B cell (primary cell): ENCODE data around the gene FRMD4B. TPM values are rescaled to one million over a fixed set of nuclear protein-coding genes. Genes with fewer than 3 reads are reported as not detected.

Experiments used
- ATAC-seq: fragments of 200-7000 bp; cut with Tn5 transposase; one replicate; pipeline ENCODE4 v1.10.0; 2021; ENCODE audit warnings: low read depth, mild to moderate bottlenecking, moderate number of reproducible peaks, moderate library complexity
- CTCF ChIA-PET: fragments of 350-600 bp; sonication (Branson Sonifier 250); formaldehyde crosslinking; loops from one replicate; lab custom pipeline; 2021; ENCODE audit warnings: antibody characterized with exemption, inconsistent platforms; lab: Charles Lee
- POLR2A ChIA-PET: fragments of 350-600 bp; sonication (Branson Sonifier 250); formaldehyde crosslinking; loops from one replicate; lab custom pipeline; 2021; ENCODE audit warnings: antibody characterized with exemption; lab: Charles Lee
- DNase-seq: peaks from one replicate; pipeline ENCODE4 v3.0.0; 2013
- H2AFZ ChIP-seq: 2 replicates; pipeline ENCODE4 v1.6.1; 2012; ENCODE audit warnings: mild to moderate bottlenecking, low read depth, low read length; ENCODE audit not compliant: insufficient read depth, poor library complexity, severe bottlenecking
- H3K27ac ChIP-seq, 2 donors: 1 replicate in 1 of 2; 2 replicates in 1 of 2; pipeline ENCODE4 v1.5.1; 2012 to 2013; ENCODE audit warnings: low read length in 2 of 2, mild to moderate bottlenecking in 2 of 2, moderate library complexity in 1 of 2
- H3K27me3 ChIP-seq, 4 experiments: fragments of 200-600 bp in 1 of 4; sonication (generic) in 1 of 4; replicated peaks in 1 of 4; 1 replicate in 2 of 4; 2 replicates in 2 of 4; pipeline versions ENCODE4 v1.6.1 to v1.7.0; 2013 to 2016; ENCODE audit warnings: low read length in 3 of 4, mild to moderate bottlenecking in 2 of 4, mixed read lengths in 1 of 4, moderate library complexity in 1 of 4; ENCODE audit not compliant: insufficient read depth in 4 of 4, control insufficient read depth in 3 of 4; ENCODE audit errors: control extremely low read depth in 1 of 4
- H3K36me3 ChIP-seq, 2 experiments: replicated peaks in 1 of 2; 1 replicate in 1 of 2; 2 replicates in 1 of 2; pipeline versions ENCODE4 v1.6.1 to v1.7.1; 2013; ENCODE audit warnings: low read length in 1 of 2; ENCODE audit not compliant: insufficient read depth in 2 of 2, control insufficient read depth in 1 of 2; ENCODE audit errors: control extremely low read depth in 1 of 2, extremely low read depth in 1 of 2
- H3K4me1 ChIP-seq, 2 donors: fragments of 200-600 bp in 1 of 2; sonication (generic) in 1 of 2; 1 replicate in 1 of 2; 2 replicates in 1 of 2; pipeline versions ENCODE4 v1.5.1 to v1.6.1; 2013 to 2017; ENCODE audit warnings: low read length in 2 of 2; ENCODE audit not compliant: control insufficient read depth in 2 of 2, insufficient read depth in 2 of 2
- H3K4me2 ChIP-seq: replicated peaks from 2 replicates; pipeline ENCODE3; 2012; ENCODE audit warnings: mild to moderate bottlenecking, low read depth, low read length; ENCODE audit not compliant: poor library complexity, severe bottlenecking
- H3K4me3 ChIP-seq, 5 experiments: fragments of 200-600 bp in 1 of 5; sonication (generic) in 1 of 5; 1 replicate in 3 of 5; 2 replicates in 2 of 5; pipeline versions ENCODE4 v1.5.1 to v1.7.0; 2011 to 2016; ENCODE audit warnings: low read length in 4 of 5, mild to moderate bottlenecking in 4 of 5, low read depth in 2 of 5, control low read depth in 1 of 5, moderate library complexity in 1 of 5; ENCODE audit not compliant: insufficient read depth in 1 of 5; ENCODE audit errors: control extremely low read depth in 1 of 5, extremely low read depth in 1 of 5
- H3K79me2 ChIP-seq: fragments of 200-600 bp; sonication (generic); one replicate; pipeline ENCODE4 v1.6.0; 2016; ENCODE audit warnings: low read length; ENCODE audit not compliant: control insufficient read depth, insufficient read depth
- H3K9ac ChIP-seq: fragments of 200-600 bp; sonication (generic); 2 replicates; pipeline ENCODE4 v1.6.1; 2017; ENCODE audit warnings: mild to moderate bottlenecking, low read length, moderate library complexity
- H3K9me3 ChIP-seq, 3 donors: one replicate each; pipeline versions ENCODE4 v1.6.1 to v1.7.1; 2013; ENCODE audit warnings: low read length in 2 of 3; ENCODE audit not compliant: control insufficient read depth in 2 of 3, insufficient read depth in 1 of 3; ENCODE audit errors: control extremely low read depth in 1 of 3
- H4K20me1 ChIP-seq: 2 replicates; pipeline ENCODE4 v1.6.0; 2012; ENCODE audit warnings: mild to moderate bottlenecking, low read length; ENCODE audit not compliant: insufficient read depth, control insufficient read depth, poor library complexity, severe bottlenecking
- H3K27ac Mint-ChIP-seq: one replicate; pipeline ENCODE4 v1.8.0; 2021; ENCODE audit warnings: mixed read lengths
- H3K27me3 Mint-ChIP-seq: one replicate; pipeline ENCODE4 v1.8.0; 2021; ENCODE audit warnings: mixed read lengths
- H3K4me1 Mint-ChIP-seq: one replicate; pipeline ENCODE4 v1.8.0; 2021; ENCODE audit warnings: mixed read lengths
- H3K4me3 Mint-ChIP-seq: one replicate; pipeline ENCODE4 v1.8.0; 2021; ENCODE audit warnings: mixed read lengths
- H3K9me3 Mint-ChIP-seq: one replicate; pipeline ENCODE4 v1.8.0; 2022; ENCODE audit warnings: mixed read lengths; ENCODE audit not compliant: insufficient read depth
- CTCF ChIP-seq: fragments of 200-600 bp; IDR thresholded peaks from one replicate; pipeline ENCODE4 v1.8.0; 2022; ENCODE audit warnings: antibody characterized with exemption, mild to moderate bottlenecking
- EZH2 ChIP-seq: IDR thresholded peaks from 2 replicates; pipeline ENCODE4 v1.6.1; 2012; ENCODE audit warnings: borderline replicate concordance, low read depth, mild to moderate bottlenecking, moderate library complexity, low read length; ENCODE audit not compliant: insufficient read depth, poor library complexity, severe bottlenecking
- WGBS: methylation state at CpG from one replicate; pipeline ENCODE4 v1.1.5; 2013; ENCODE audit warnings: missing lambda C conversion rate; ENCODE audit not compliant: insufficient coverage; 5-methylcytosine and 5-hydroxymethylcytosine counted together
- intact Hi-C: fragments of 100-400 bp; cut with micrococcal nuclease; formaldehyde crosslinking; loops from one replicate; pipeline ENCODE4 v1.10.0; 2022
- polyA plus RNA-seq: library from polyadenylated mRNA; depleted of rRNA; stranded (reverse); fragments of >200 nt; gene quantifications from 2 replicates; pipeline ENCODE4 v1.2.3, GENCODE V29; 2012
- total RNA-seq, 2 donors: library from RNA; stranded (reverse); fragments of 120-200 nt in 1 of 2; gene quantifications; 1 replicate in 1 of 2; 2 replicates in 1 of 2; pipeline versions ENCODE4 v1.2.3 to v1.2.4, GENCODE V29; 2013 to 2022

Gene FRMD4B
- total and polyA plus RNA-seq, 2 donors (not counting 1 experiment from before 2014, with no cell fraction given) = 0.06 to 0.20 TPM

DNA sequence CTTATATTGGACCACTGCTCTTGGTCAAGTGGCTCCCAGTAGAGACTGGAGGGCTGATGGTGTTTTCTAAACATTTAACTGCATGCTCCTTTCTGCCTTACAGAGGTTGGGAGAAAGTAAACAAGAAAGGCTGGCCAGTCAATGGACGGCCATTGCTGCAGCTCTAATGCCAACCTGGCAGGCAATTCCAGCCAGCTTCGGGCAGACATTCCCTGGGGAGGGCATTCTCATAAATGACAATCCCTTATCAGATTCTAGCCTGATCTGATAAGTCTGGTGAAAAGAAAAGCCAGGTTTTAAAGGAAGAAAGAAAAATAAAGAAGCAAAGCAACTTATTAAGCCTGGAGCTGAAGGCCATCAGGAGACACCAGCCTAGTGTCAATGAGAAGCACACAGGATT, 60.7 kb downstream of the FRMD4B start:
- CTCF ChIA-PET = no interaction called here
- no peaks in the 10 kb centered on the region for H3K36me3 ChIP-seq
- H3K4me2 ChIP-seq = no peak overlapping the region
- no peak for TF ChIP-seq EZH2
- TF ChIP-seq CTCF = no peak
- H4K20me1 ChIP-seq = no peaks in the 10 kb centered on the region
- WGBS = 86% methylated on average over 1 of the region's 2 CpGs
- H3K9ac ChIP-seq = no peak overlapping the region
- H3K27me3 ChIP-seq = no peaks in the 10 kb centered on the region
- peaks cover 50% of the 10 kb centered on the region for H3K4me1 Mint-ChIP-seq
- H3K4me3 Mint-ChIP-seq = no peak overlapping the region
- H2AFZ ChIP-seq = peak overlapping the region; percentile 5
- no peaks in the 10 kb centered on the region for H3K9me3 ChIP-seq
- H3K27me3 Mint-ChIP-seq = no peaks in the 10 kb centered on the region
- POLR2A ChIA-PET = no interaction called here
- H3K9me3 Mint-ChIP-seq = no peaks in the 10 kb centered on the region
- H3K27ac ChIP-seq = no peak overlapping the region
- H3K79me2 ChIP-seq = no peaks in the 10 kb centered on the region
- no peak overlapping the region for H3K27ac Mint-ChIP-seq
- H3K4me3 ChIP-seq = no peak overlapping the region
- peaks cover 34 to 43% of the 10 kb centered on the region in 2 donors for H3K4me1 ChIP-seq
- no peak for DNase-seq
- no peak for ATAC-seq
- intact Hi-C loops = no loop called here

DNA sequence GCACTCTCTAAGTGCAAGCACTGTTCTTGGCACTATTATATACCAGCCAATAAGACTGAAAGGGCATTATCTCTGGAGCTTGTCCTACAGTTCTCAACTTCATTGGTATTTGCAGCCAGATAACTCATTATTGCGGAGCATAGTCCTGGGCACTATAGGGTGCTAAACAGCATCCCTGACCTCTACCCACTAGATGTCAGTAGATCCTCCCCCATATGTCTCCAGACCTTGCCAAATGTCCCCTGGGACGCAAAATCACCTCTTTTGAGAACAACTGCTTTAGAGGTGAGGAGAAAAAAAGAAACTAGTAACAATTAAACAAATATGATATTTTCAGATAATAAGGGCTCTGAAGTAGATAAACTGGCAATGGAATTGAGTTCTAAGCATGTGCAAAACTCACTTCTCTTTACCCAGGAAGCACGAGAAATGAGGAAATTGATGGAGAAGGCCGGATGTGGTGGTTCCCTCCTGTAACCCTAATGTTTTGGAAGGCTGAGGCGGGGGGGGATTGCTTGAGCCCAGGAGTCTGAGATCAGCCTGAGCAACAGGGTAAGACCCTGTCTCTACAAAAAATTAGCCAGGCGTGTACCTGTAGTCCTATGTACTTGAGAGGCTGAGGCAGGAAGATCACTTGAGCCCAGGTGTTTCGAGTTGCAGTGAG, 61.4 kb downstream of the FRMD4B start:
- H3K27ac ChIP-seq = no peak overlapping the region
- H2AFZ ChIP-seq = no peak overlapping the region
- H3K4me1 ChIP-seq = peaks cover 34 to 43% of the 10 kb centered on the region in 2 donors
- H3K36me3 ChIP-seq = no peaks in the 10 kb centered on the region
- no peak overlapping the region for H3K4me2 ChIP-seq
- H3K79me2 ChIP-seq = no peaks in the 10 kb centered on the region
- H3K9ac ChIP-seq = no peak overlapping the region
- H4K20me1 ChIP-seq = no peaks in the 10 kb centered on the region
- Mint-ChIP-seq H3K4me3 (no peak overlapping the region), H3K27ac (no peak overlapping the region), H3K9me3 (no peaks in the 10 kb centered on the region), H3K4me1 (peaks cover 50% of the 10 kb centered on the region), H3K27me3 (no peaks in the 10 kb centered on the region)
- H3K4me3 ChIP-seq = no peak overlapping the region
- no peaks in the 10 kb centered on the region for H3K27me3 ChIP-seq
- WGBS = 46% methylated on average over 2 of the region's 7 CpGs
- no peaks in the 10 kb centered on the region for H3K9me3 ChIP-seq
- peak; percentile 50 for DNase-seq
- ChIA-PET POLR2A (no interaction called here), CTCF (interaction anchor here (0.7 to 1.3 kb wide), 2 partner anchors 18 to 86 kb away, joined by 4 to 5 read pairs; no protein-coding TSS in a partner anchor)
- peak; percentile 66 for ATAC-seq
- TF ChIP-seq CTCF (no peak), EZH2 (no peak)
- intact Hi-C loops = loop anchor here (5.0 kb wide), 1 partner anchor 162 kb away; no protein-coding TSS in a partner anchor
